Stimulated activated CD4-positive, alpha-beta T cell treated with anti-CD3 and anti-CD28 coated beads, Interleukin-4, amount 100 ng/mL, for 1 hour (primary cell): ENCODE data around the gene ZXDC.

ENCODE experiments used
- DNase-seq: peaks from one replicate; pipeline ENCODE4 v3.0.0-alpha.2; 2020

The ZXDC gene

GRCh38 chr3:126448893-126449180, 26.9 kb downstream of the ZXDC start:
- no peak for DNase-seq

GRCh38 chr3:126448136-126448892, 27.4 kb downstream of the ZXDC start:
- no peak for DNase-seq

- no peak for DNase-seq
Observed at GRCh38 chr3:126447456-126448106, 28.1 kb downstream of the ZXDC start.

GRCh38 chr3:126446791-126447190, 28.9 kb downstream of the ZXDC start:
- DNase-seq: no peak

- no peak for DNase-seq
Observed at GRCh38 chr3:126446301-126446700, 29.4 kb downstream of the ZXDC start.

GRCh38 chr3:126445506-126445905, 30.2 kb downstream of the ZXDC start:
- no peak for DNase-seq

GRCh38 chr3:126442856-126443242, 32.8 kb downstream of the ZXDC start:
- DNase-seq: no peak

- no peak for DNase-seq
Observed at GRCh38 chr3:126442094-126442855, 33.4 kb downstream of the ZXDC start.

- no peak for DNase-seq
Observed at GRCh38 chr3:126441256-126441880, 34.3 kb downstream of the ZXDC start.

GRCh38 chr3:126440709-126440995, 35.0 kb downstream of the ZXDC start:
- DNase-seq: no peak

- no peak for DNase-seq
Observed at GRCh38 chr3:126439968-126440708, 35.6 kb downstream of the ZXDC start.

GRCh38 chr3:126439346-126439967, 36.2 kb downstream of the ZXDC start:
- DNase-seq: no peak

GRCh38 chr3:126438746-126439145, 36.9 kb downstream of the ZXDC start:
- no peak for DNase-seq

GRCh38 chr3:126438186-126438585, 37.5 kb downstream of the ZXDC start:
- no peak for DNase-seq

- no peak for DNase-seq
Observed at GRCh38 chr3:126436826-126437717, 38.6 kb downstream of the ZXDC start.

- no peak for DNase-seq
Observed at GRCh38 chr3:126435456-126436315, 40.0 kb downstream of the ZXDC start.

GRCh38 chr3:126434931-126435411, 40.7 kb downstream of the ZXDC start:
- DNase-seq: no peak

- DNase-seq: no peak
Observed at GRCh38 chr3:126434264-126434590, 41.5 kb downstream of the ZXDC start.

- DNase-seq: no peak
Observed at GRCh38 chr3:126433496-126434263, 42.0 kb downstream of the ZXDC start.

GRCh38 chr3:126433105-126433430, 42.6 kb downstream of the ZXDC start:
- DNase-seq: no peak
